SKM-1 (cell line): Measurements from ENCODE around the gene OR2H2.

Experiments
- DNase-seq: peaks from one replicate; lab custom pipeline; 2025; ENCODE audit not compliant: unreplicated experiment; lab: John Stamatoyannopoulos, UW

Gene OR2H2

GRCh38 chr6:29590218-29590808 lies 5.4 kb downstream of the OR2H2 start:
- DNase-seq = no peak

- DNase-seq = no peak
These were observed 6.8 kb downstream of the OR2H2 start for GRCh38 chr6:29591677-29592076.

GRCh38 chr6:29593199-29593855 lies 8.4 kb downstream of the OR2H2 start:
- DNase-seq = no peak

GRCh38 chr6:29596381-29596900 lies 11.5 kb downstream of the OR2H2 start:
- no peak for DNase-seq

- DNase-seq = no peak
These were observed 12.3 kb downstream of the OR2H2 start for GRCh38 chr6:29597184-29597583.

GRCh38 chr6:29598172-29598747 lies 13.3 kb downstream of the OR2H2 start:
- DNase-seq = no peak

- no peak for DNase-seq
These were observed 17.8 kb downstream of the OR2H2 start for GRCh38 chr6:29602564-29603361.

- no peak for DNase-seq
These were observed 18.5 kb downstream of the OR2H2 start for GRCh38 chr6:29603456-29603855.

- DNase-seq = no peak
These were observed 19.0 kb downstream of the OR2H2 start for GRCh38 chr6:29603930-29604329.

- DNase-seq = no peak
These were observed 23.2 kb downstream of the OR2H2 start for GRCh38 chr6:29608131-29608530.

- DNase-seq = no peak
These were observed 25.6 kb downstream of the OR2H2 start for GRCh38 chr6:29610540-29610939.

- DNase-seq = no peak
These were observed 26.5 kb downstream of the OR2H2 start for GRCh38 chr6:29611426-29611825.

GRCh38 chr6:29617782-29618554 lies 33.0 kb downstream of the OR2H2 start:
- DNase-seq = no peak

- DNase-seq = no peak
These were observed 34.7 kb downstream of the OR2H2 start for GRCh38 chr6:29619578-29620160.

GRCh38 chr6:29620630-29621029 lies 35.7 kb downstream of the OR2H2 start:
- DNase-seq = no peak

- DNase-seq = no peak
These were observed 39.6 kb downstream of the OR2H2 start for GRCh38 chr6:29624520-29624961.

GRCh38 chr6:29625337-29625930 lies 40.5 kb downstream of the OR2H2 start:
- no peak for DNase-seq

GRCh38 chr6:29626948-29627754 lies 42.2 kb downstream of the OR2H2 start:
- DNase-seq = no peak

GRCh38 chr6:29627755-29628418 lies 43.0 kb downstream of the OR2H2 start:
- peak; percentile 31 for DNase-seq
